ENCODE measurements around the gene CISD1. TPM values are rescaled to one million over a fixed set of nuclear protein-coding genes. Genes with fewer than 3 reads are reported as not detected.

Gene CISD1
- total and polyA plus RNA-seq, 10 of the 15 experiments (the other 5 are each of a cell fraction or from before 2014, with no cell fraction given): 23.0 to 162 (median 58.5) TPM

GRCh38 chr10:58253184-58253583 lies 15.8 kb upstream of the CISD1 start (continued):
- no peak for TF ChIP-seq ATF2 (IDR thresholded peaks at IDR 0.05; ENCODE audit: low read length)
- no peak for TF ChIP-seq STAT3 (IDR thresholded peaks at IDR 0.05; ENCODE audit: low read depth, low read length)
- no peak for TF ChIP-seq JUND (IDR thresholded peaks at IDR 0.05; ENCODE audit: low read depth, low read length)
- TF ChIP-seq ATF7 (IDR thresholded peaks at IDR 0.05; ENCODE audit: low read depth): no peak
- TF ChIP-seq LARP7 (IDR thresholded peaks at IDR 0.05): no peak

- POLR2A ChIA-PET: no interaction called here
- in situ Hi-C loops (cut with MboI): no loop called here
- FAIRE-seq: no peak
- no peak overlapping the region for H3K4me3 ChIP-seq
- no TSS peak for BruUV-seq (replicated peaks)
- no peaks in the 10 kb centered on the region for H3K27me3 ChIP-seq (replicated peaks in 1 of 2; ENCODE audit: control insufficient read depth in 2 of 2, insufficient read depth in 2 of 2, low read length in 1 of 2)
- TF ChIP-seq CHD4 (IDR thresholded peaks at IDR 0.05) (no peak), SUPT20H (IDR thresholded peaks at IDR 0.05; ENCODE audit: borderline replicate concordance, control insufficient read depth, low read depth, low read length) (no peak), ZNF274 (IDR thresholded peaks at IDR 0.05; ENCODE audit: insufficient read depth, insufficient read length) (no peak), HDGF (IDR thresholded peaks at IDR 0.05) (no peak), CBX5 (IDR thresholded peaks at IDR 0.05; ENCODE audit: low read depth) (no peak), CEBPB (IDR thresholded peaks at IDR 0.05; ENCODE audit: borderline replicate concordance in 1 of 2, low read depth in 2 of 2, low read length in 2 of 2) (no peak), WRNIP1 (IDR thresholded peaks at IDR 0.05; ENCODE audit: borderline replicate concordance, low read depth, low read length) (no peak), CTCF (IDR thresholded peaks at IDR 0.05 in 2 of 3, conservative IDR thresholded peaks at IDR 0.05 in 1 of 3; ENCODE audit: control insufficient read depth in 2 of 3, extremely low read depth in 1 of 3, insufficient read depth in 1 of 3, low read depth in 3 of 3, low read length in 3 of 3) (no peak), YY1 (IDR thresholded peaks at IDR 0.05; ENCODE audit: low read depth, low read length) (no peak), FOXK2 (IDR thresholded peaks at IDR 0.05) (no peak), NRF1 (conservative IDR thresholded peaks at IDR 0.05; ENCODE audit: low read depth, low read length) (no peak), CBX3 (IDR thresholded peaks at IDR 0.05; ENCODE audit: borderline replicate concordance, low read depth) (no peak), SP1 (IDR thresholded peaks at IDR 0.05; ENCODE audit: low read depth, low read length) (no peak), MXI1 (IDR thresholded peaks at IDR 0.05; ENCODE audit: low read depth, low read length) (no peak), MYB (IDR thresholded peaks at IDR 0.05; ENCODE audit: borderline replicate concordance, low read depth, low read length) (no peak), NFXL1 (IDR thresholded peaks at IDR 0.05; ENCODE audit: borderline replicate concordance) (no peak), CBFB (IDR thresholded peaks at IDR 0.05; ENCODE audit: low read depth) (no peak)
- CTCF ChIA-PET: no interaction called here
- peaks cover 0 to 10% of the 10 kb centered on the region in 2 experiments; a peak in 1 of 4 replicates for H3K36me3 ChIP-seq (ENCODE audit: control insufficient read depth in 2 of 2, insufficient read depth in 2 of 2, low read length in 1 of 2)
- H3K79me2 ChIP-seq (ENCODE audit: control insufficient read depth, insufficient read depth, low read length): peaks cover 11% of the 10 kb centered on the region
- H3K4me1 ChIP-seq (ENCODE audit: control insufficient read depth, insufficient read depth, low read length): 0 out of 2 replicates have a peak, but pooled peaks cover 3% of the 10 kb centered on the region
- RAD21 ChIA-PET (ENCODE audit: unreplicated experiment): no interaction called here
- H3K9me3 ChIP-seq (replicated peaks; ENCODE audit: control insufficient read depth, insufficient read depth, low read length): peaks cover 15% of the 10 kb centered on the region; the same call in 2 of the 3 replicates
- DNase-seq (ENCODE audit: low read depth, low spot score): no peak
- no peak overlapping the region for H2AFZ ChIP-seq (ENCODE audit: control insufficient read depth, low read depth, low read length)
- no peak overlapping the region for H3K4me2 ChIP-seq (ENCODE audit: control insufficient read depth, insufficient read depth)
- intact Hi-C loops (cut with micrococcal nuclease; ENCODE audit: unreplicated experiment): no loop called here
- 94% methylated on average over 1 of the region's 1 CpG for WGBS (ENCODE audit: insufficient coverage, insufficient replicate concordance, low lambda C conversion rate, missing lambda C conversion rate)
- H4K20me1 ChIP-seq (ENCODE audit: control insufficient read depth, insufficient read depth): no peaks in the 10 kb centered on the region
- SMC1A ChIA-PET (ENCODE audit: uncharacterized antibody, unreplicated experiment): no interaction called here
- no peak overlapping the region for H3K9ac ChIP-seq (ENCODE audit: control insufficient read depth, insufficient read depth, low read length)
- no peak overlapping the region for H3K27ac ChIP-seq (ENCODE audit: control insufficient read depth, insufficient read depth)
- ATAC-seq: no peak
These were observed 14.3 kb upstream of the CISD1 start for GRCh38 chr10:58254644-58255043.

Measured in GM12878 (cell line).